ENCODE results near the gene ADI1. TPM values are rescaled to one million over a fixed set of nuclear protein-coding genes. Genes with fewer than 3 reads are reported as not detected.

Gene ADI1
- total and polyA plus RNA-seq, 8 donors = 9.9 to 29.7 (median 19.6) TPM

- WGBS, 2 donors = 93 to 97% methylated on average over 29 of the region's 29 CpGs
- intact Hi-C loops (cut with DNase I) = no loop called here
- no peak for ATAC-seq
- TF ChIP-seq CTCF (IDR thresholded peaks at IDR 0.05) = no peak
- peaks cover 0 to 4% (median 0%) of the 10 kb centered on the region in 3 donors for H3K4me1 ChIP-seq
- H3K36me3 ChIP-seq = peaks cover 0 to 6% (median 0%) of the 10 kb centered on the region in 3 donors
- FAIRE-seq = no peak
- no peaks in the 10 kb centered on the region for H3K9me3 ChIP-seq
- no peak overlapping the region for H3K27ac ChIP-seq
- DNase-seq = no peak
- H3K4me3 ChIP-seq = no peak overlapping the region
- H3K27me3 ChIP-seq = no peaks in the 10 kb centered on the region
Measured at GRCh38 chr2:3486047-3487027, 33.0 kb downstream of the ADI1 start.

- Histone ChIP-seq H3K27me3 (no peaks in the 10 kb centered on the region), H3K9me3 (no peaks in the 10 kb centered on the region), H3K36me3 (peaks cover 0 to 6% (median 0%) of the 10 kb centered on the region in 3 donors), H3K4me1 (peaks cover 0 to 12% (median 0%) of the 10 kb centered on the region in 3 donors), H3K27ac (no peak overlapping the region), H3K4me3 (no peak overlapping the region)
- TF ChIP-seq CTCF (IDR thresholded peaks at IDR 0.05) = no peak
- FAIRE-seq = no peak
- intact Hi-C loops (cut with DNase I) = no loop called here
- 96% methylated on average over 11 of the region's 11 CpGs for WGBS, 2 donors
- ATAC-seq = no peak
- no peak for DNase-seq
Measured at GRCh38 chr2:3485166-3485565, 34.2 kb downstream of the ADI1 start.

- peak in 1 of 6 donors; percentile 39 for DNase-seq
- TF ChIP-seq CTCF (IDR thresholded peaks at IDR 0.05) = no peak
- H3K4me1 ChIP-seq = peaks cover 0 to 12% (median 0%) of the 10 kb centered on the region in 3 donors
- H3K36me3 ChIP-seq = peaks cover 0 to 12% (median 0%) of the 10 kb centered on the region in 3 donors
- no peaks in the 10 kb centered on the region for H3K9me3 ChIP-seq
- intact Hi-C loops (cut with DNase I) = no loop called here
- WGBS, 2 donors = 92 to 94% methylated on average over 34 of the region's 34 CpGs
- H3K4me3 ChIP-seq = no peak overlapping the region
- ATAC-seq = no peak
- H3K27ac ChIP-seq = no peak overlapping the region
- H3K27me3 ChIP-seq = no peaks in the 10 kb centered on the region
- FAIRE-seq = no peak
Measured at GRCh38 chr2:3483986-3484960, 35.1 kb downstream of the ADI1 start.

- intact Hi-C loops (cut with DNase I) = no loop called here
- peaks cover 0 to 12% (median 0%) of the 10 kb centered on the region in 3 donors for H3K4me1 ChIP-seq
- no peaks in the 10 kb centered on the region for H3K27me3 ChIP-seq
- no peak overlapping the region for H3K4me3 ChIP-seq
- TF ChIP-seq CTCF (IDR thresholded peaks at IDR 0.05) = no peak
- FAIRE-seq (no peak), DNase-seq (peak in 4 of 6 donors; percentile 50 to 80 (median 68)), ATAC-seq (peak; percentile 32 to 87 (median 58))
- WGBS, 2 donors = 71 to 83% methylated on average over 30 of the region's 30 CpGs
- no peaks in the 10 kb centered on the region for H3K9me3 ChIP-seq
- H3K36me3 ChIP-seq = peaks cover 0 to 21% (median 0%) of the 10 kb centered on the region in 3 donors
- no peak overlapping the region for H3K27ac ChIP-seq
Measured at GRCh38 chr2:3483227-3483985, 35.9 kb downstream of the ADI1 start.

All from pancreas (tissue), 10 donors.